ENCODE measurements around the gene RBP2. TPM values are rescaled to one million over a fixed set of nuclear protein-coding genes. Genes with fewer than 3 reads are reported as not detected.
A peak's percentile ranks its signal among the peaks of the same experiment; 100 is the strongest.

RBP2 gene
- polyA plus RNA-seq, 1 donor = 0.32 TPM

- DNase-seq (ENCODE audit: low read depth) = no peak
Measured at GRCh38 chr3:139481116-139481515, 4.8 kb upstream of the RBP2 start.

- DNase-seq (ENCODE audit: low read depth) = no peak
Measured at GRCh38 chr3:139480585-139480984, 4.3 kb upstream of the RBP2 start.

DNA sequence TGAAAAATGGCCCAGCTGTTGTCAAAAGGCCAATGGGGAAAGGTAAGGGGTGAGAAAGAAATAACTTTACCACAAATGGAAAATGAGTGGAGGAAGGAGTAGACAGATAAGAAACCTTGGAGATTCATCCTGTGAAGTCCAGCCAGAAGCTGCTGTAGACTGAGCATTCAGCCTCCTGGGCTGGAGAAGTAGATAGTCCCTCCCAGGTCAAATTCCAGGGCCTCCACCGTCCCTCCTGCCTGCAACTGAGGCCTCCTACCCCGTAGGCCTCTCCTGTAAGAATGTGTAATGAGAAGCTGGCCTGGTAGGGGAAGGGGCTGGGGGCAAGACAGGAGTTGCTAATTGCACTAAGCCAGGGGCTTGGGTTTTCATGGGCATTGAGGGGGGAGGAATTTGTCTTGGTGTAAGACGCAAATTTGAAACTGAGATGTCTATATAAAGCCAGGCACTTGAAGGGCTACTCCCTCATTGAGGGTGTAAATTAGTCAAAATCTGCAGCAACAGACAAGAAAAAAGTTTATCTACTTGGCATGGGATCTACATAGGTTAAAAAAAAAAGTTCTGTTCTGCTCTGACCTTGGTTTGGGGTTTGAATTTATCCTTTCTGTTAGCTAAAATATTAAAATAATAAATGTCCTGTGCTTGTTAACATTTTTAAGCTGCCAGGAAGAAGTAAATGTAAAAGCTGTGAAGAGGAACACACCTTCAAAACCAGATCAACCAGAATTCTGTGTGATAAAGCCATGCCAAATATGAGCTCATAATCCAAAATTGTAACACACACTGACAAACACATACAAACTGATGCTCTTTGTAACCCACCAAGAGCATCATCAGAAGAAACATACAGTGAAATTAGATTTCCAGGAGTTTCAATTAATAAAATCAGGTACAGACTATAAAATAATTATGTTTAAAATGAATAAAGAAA, 1.7 kb upstream of the RBP2 start:
- DNase-seq (ENCODE audit: low read depth) = no peak

DNA sequence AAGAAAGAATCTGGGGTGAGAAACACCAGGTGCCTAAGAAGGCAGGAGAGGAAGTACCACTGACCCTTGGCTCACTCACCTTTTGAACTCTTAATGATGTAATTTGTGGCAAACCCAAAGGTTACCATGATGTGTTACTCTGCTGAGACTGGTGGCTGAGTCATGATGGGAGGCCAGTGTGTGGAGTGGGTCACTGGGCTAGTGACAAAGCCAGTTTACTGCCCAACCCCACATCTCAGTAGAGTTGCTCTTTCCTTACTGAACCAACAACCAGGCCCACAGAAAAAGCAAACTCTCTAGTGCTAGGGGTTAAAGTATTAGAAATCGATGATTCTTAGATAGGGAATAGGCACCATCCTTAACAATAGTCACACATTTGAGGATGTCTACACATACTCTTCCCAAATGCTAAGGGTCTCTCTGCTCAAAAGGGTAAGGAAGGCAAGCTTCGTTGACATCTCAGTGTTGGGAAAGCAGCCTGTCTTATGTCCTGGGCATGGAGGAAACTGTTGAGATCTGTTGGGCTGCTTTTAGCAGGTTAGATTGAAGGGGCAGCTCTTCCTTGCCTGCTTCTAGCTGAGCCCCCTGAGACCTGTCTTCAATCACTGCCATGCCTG, 3.1 kb downstream of the RBP2 start:
- DNase-seq (ENCODE audit: low read depth) = no peak

- DNase-seq (ENCODE audit: low read depth) = no peak
Measured at GRCh38 chr3:139472380-139473010, 3.8 kb downstream of the RBP2 start.

GRCh38 chr3:139470199-139470598, 6.1 kb downstream of the RBP2 start:
- DNase-seq (ENCODE audit: low read depth) = no peak

GRCh38 chr3:139468399-139468798, 7.9 kb downstream of the RBP2 start:
- DNase-seq (ENCODE audit: low read depth) = no peak

DNA sequence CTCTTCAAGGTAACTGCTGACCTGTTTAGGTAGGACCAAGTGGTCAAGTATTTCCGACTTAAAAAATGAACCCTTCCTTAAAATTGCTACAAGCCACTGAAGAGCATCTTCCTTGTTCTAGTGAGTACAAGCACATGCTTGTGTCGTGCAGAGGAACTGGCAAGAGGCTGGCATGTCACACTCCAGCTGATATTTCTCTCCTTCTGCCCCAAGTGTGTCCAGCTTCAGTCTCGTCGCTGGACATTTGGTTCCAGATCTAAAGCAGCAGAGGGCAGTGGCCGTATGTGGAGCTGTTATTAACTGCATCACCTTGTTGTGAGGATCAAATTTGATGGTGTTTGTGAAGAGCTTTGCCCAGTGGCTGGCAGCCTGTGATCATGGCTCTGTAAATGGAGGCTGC, 10.0 kb downstream of the RBP2 start:
- DNase-seq (ENCODE audit: low read depth) = no peak

GRCh38 chr3:139465636-139466035, 10.7 kb downstream of the RBP2 start:
- no peak for DNase-seq (ENCODE audit: low read depth)

- DNase-seq (ENCODE audit: low read depth) = peak; percentile 35
Measured at GRCh38 chr3:139463466-139463865, 12.8 kb downstream of the RBP2 start.

- no peak for DNase-seq (ENCODE audit: low read depth)
Measured at GRCh38 chr3:139460529-139460928, 15.8 kb downstream of the RBP2 start.

- DNase-seq (ENCODE audit: low read depth) = peak; percentile 36
Measured at GRCh38 chr3:139460076-139460475, 16.2 kb downstream of the RBP2 start.

GRCh38 chr3:139458348-139458747, 18.0 kb downstream of the RBP2 start:
- DNase-seq (ENCODE audit: low read depth) = no peak

GRCh38 chr3:139457066-139457465, 19.2 kb downstream of the RBP2 start:
- DNase-seq (ENCODE audit: low read depth) = no peak

DNA sequence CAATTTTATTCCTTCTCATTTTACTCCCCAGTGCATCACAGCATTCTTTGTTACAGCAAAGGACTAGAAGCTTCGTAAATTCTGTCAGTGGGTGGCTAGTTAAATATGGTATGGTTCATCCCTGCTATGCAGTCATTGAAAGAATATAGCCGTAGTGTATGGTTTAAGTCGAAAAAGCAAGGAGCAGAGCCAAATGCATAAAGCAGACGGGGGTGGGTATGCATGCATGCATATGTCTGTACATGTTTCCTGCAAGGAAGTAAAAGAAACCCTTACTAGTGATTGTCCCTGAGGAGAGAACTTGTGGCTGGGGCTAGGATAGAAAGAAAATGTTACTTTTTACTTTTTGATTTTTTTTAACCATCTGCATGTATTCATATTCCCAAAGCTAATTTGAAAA, 19.9 kb downstream of the RBP2 start:
- DNase-seq (ENCODE audit: low read depth) = no peak

- no peak for DNase-seq (ENCODE audit: low read depth)
Measured at GRCh38 chr3:139455855-139456254, 20.5 kb downstream of the RBP2 start.

DNA sequence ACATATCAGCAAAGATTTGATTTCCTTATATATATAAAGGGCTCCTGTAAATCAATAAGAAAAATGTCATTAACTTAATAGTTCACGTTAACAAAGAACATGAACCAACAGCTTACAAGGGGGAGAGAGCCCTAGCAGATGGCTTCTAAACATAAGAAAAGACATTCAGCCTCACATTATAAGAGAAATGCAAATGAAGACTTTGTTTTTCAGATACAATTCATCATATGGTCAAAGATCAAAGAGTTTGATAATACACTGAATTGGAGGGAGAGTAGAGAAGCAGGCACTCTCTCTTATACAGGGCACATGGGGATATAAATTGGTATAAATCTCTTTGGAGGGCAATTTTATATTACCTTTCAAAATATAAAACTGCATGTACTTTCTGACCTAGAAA, 21.1 kb downstream of the RBP2 start:
- DNase-seq (ENCODE audit: low read depth) = no peak

DNA sequence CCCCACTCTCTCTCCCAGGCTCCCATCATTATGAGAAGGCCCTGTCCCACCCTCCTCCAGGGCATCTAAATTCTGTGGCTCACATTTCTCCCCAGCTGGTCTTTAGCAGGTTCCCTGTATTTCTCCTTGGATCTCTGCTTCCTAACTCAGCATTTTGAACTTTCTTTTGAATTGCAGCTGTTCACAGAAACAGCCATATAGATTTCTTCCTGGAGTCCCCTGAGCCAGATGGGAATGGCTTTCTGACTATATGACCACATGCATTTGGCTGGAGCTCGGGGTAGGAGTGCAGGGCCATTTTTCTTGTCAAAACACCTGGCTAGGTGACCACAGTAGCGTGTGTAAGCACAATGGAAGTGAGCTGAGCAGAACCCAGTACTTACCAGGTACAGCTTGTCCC, 22.0 kb downstream of the RBP2 start:
- DNase-seq (ENCODE audit: low read depth) = no peak

- no peak for DNase-seq (ENCODE audit: low read depth)
Measured at GRCh38 chr3:139450159-139450558, 26.2 kb downstream of the RBP2 start.

DNA sequence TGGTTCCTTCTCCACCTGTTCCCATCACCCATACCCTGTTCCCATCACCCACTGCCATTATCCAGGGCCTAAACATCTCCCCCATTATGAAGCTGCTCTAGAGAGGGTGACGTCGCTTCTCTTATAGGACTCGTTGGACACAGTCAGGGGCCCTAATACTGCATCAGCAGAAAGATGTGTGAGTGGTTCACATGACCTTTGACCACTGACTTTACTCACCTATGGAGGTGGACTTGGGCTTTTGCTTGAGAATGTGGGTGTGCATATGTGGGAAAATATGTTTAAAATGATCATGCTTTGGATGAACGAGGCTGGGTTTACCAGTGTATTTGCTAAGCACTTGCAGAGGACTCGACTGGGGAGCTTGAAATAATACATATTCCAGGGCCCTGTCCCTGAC, 26.8 kb downstream of the RBP2 start:
- DNase-seq (ENCODE audit: low read depth) = no peak

DNA sequence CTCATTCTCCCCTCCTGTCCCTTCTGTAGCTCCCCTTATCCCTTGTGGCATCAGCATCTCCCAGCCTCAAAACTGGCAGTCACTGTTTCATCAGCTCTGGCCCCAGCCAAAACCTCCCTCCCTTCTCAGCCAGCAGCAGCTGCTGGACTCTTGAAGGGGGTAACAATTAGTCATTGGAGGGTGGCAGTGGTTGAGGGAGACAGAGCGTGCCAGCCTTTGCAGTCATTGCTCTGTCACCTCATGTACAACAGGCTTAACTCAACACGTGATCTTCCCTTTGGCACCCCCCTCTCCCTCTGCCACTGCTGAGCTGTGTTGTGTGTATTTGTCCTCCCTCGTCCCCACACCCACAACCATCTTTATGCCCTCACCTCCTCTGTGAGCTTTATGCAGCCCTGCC, 28.2 kb downstream of the RBP2 start:
- no peak for DNase-seq (ENCODE audit: low read depth)

DNA sequence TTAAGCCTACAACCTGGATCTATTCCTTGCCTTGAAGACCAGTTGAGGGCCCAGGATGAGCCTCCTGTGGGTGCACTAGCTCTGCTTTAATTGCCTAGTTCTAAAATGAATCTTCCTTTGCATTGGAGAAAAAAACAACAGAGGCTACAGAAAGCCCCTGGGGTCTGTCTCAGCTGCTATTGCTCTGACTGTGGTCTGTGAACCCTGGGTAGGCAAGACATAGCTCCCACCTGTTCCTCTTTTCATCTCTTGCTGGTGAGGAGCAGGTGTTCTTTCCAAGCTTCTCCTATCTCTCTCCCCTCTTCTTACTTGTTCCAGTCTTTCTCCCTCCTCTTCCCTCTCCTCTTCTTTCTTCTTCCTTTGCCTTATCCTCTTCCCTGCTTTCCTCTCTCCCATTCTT, 28.8 kb downstream of the RBP2 start:
- DNase-seq (ENCODE audit: low read depth) = no peak

DNA sequence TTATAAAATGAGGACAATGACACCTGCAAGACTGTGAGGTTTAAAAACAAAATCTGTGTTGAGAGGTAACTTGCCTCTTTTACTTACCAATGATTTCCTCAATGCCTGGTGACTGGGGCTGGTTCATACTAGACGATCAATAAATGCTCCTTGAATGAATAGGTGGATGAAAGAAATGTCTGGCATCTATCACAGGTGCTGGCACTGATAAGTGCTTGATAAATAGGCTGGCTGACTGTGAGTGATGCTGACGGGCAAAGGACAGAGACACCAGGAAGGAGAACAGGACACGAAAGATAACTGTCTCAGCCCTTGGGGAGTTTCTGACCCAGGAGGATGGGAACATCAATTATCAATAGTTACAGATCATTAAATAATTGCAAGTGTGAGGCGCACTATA, 31.9 kb downstream of the RBP2 start:
- no peak for DNase-seq (ENCODE audit: low read depth)

Measured in forelimb muscle (tissue), 1 donor.